GM08714 (cell line): ENCODE measurements around the gene UNC79.

ENCODE experiments used
- H3K4me3 ChIP-seq: fragments of 200-500 bp; sonication (Bioruptor generic); 2 replicates; pipeline ENCODE4 v1.5.1; 2014; ENCODE audit warnings: mild to moderate bottlenecking, low read length, inconsistent platforms
- ZNF274 ChIP-seq: IDR thresholded peaks from 2 replicates; pipeline ENCODE4 v1.6.1; 2012; ENCODE audit warnings: mild to moderate bottlenecking, low read depth, low read length

The UNC79 gene

DNA sequence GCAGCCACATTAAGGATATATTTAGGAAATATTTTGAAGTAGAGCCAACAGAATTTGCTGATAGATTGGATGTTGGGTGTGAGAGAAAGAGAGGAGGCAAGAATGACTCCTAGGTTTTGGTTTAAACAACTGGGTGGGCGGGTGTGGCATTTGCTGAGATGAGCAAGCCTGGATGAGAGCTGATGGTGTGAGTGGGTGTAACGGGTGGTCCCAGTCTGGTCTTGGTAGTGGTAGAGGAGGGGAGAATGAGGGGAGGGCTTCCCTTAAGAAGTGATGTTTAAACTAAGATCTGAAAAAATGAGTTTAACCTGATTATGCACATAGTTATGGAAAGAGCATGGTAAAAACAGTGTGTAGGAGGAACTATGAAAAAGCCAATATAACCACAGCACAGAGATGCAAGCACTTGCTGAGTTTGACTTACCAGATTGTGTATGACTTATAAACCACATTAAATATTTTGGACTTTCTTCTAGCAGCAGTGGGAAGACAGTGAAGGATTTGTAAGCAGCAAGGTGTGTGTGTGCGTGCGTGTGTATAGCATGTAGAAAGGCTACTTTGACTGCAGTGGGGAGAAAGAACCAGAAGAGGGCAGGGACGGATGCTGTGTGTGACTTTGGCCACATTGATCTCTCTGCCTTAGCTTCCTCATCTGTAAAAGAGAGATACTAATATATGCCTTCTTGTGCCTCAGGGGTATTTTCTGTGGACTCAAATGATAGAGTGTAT is 217.9 kb downstream of the UNC79 start:
- no peak overlapping the region for H3K4me3 ChIP-seq
- no peak for TF ChIP-seq ZNF274

GRCh38 chr14:93654599-93654998 is 223.9 kb downstream of the UNC79 start:
- H3K4me3 ChIP-seq: no peak overlapping the region
- no peak for TF ChIP-seq ZNF274

DNA sequence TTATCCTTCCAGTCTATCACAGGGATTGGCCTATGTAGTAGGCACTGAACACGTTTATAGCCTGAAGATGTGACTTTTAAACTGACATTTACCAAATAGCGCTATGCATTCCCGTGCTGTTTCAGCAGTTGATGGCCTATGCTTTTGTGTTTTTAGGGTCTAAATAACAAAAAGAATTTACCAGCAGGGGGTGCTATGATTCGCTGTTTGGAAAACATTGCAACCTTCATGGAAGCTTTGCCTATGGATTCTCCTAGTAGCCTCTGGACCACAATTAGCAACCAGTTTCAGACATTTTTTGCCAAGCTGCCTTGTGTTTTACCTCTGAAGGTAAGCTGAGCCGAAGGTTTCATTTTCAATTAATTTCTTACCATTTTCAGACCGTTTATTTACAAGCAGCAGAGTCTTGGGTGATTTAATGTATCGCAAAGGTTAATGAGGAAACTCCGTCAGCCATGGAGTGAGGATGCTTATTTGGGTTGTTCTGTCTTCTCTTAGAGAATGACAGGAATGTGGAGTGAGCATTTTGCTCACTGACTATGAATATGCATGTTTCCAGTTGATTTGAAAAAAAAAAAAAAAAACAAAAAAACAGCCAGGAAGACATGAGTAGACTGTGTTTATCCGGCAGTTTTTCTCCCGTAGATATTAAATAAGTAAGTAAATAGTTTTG is 224.5 kb downstream of the UNC79 start:
- no peak for TF ChIP-seq ZNF274
- H3K4me3 ChIP-seq: no peak overlapping the region

DNA sequence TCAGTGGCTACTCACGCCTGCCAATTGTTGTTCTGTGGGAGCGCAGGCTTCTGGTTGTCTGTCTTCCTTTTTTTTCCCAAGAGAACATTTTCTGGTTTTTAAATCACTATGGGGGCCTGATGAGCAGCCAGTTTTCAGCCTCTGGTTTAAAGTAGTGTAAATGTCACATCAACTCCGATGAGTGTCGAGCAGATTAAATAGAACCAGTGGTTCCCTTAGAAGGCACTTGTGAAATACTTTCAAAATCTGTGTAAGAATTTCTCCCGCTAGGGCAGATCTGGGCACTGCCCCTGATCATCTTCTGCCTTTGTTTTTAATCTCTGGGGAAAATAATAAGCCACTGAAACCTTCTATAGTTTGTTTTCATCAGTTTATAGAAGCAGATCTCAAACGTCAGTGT is 227.1 kb downstream of the UNC79 start:
- TF ChIP-seq ZNF274: no peak
- no peak overlapping the region for H3K4me3 ChIP-seq

DNA sequence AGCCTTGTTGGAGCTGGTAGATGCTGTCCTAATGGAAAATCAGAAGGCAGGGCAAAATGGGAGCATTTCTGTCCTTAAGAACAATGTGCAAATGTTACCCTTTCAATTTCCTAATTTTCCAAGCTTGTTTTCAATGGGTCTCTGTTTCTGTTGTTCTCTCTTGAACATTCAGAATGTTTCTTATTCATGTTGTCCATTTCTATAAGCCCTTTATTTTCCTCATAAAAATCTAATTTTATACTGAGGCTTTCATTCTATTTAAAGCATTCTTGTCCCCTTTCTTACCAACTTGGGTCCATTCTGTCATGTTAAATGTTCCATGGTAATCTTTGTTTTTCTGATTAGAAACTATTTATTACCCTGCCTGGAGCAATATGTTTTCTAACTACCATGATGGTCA is 232.6 kb downstream of the UNC79 start:
- H3K4me3 ChIP-seq: no peak overlapping the region
- no peak for TF ChIP-seq ZNF274

- no peak for TF ChIP-seq ZNF274
- no peak overlapping the region for H3K4me3 ChIP-seq
Observed at GRCh38 chr14:93665169-93665568, 234.4 kb downstream of the UNC79 start.

DNA sequence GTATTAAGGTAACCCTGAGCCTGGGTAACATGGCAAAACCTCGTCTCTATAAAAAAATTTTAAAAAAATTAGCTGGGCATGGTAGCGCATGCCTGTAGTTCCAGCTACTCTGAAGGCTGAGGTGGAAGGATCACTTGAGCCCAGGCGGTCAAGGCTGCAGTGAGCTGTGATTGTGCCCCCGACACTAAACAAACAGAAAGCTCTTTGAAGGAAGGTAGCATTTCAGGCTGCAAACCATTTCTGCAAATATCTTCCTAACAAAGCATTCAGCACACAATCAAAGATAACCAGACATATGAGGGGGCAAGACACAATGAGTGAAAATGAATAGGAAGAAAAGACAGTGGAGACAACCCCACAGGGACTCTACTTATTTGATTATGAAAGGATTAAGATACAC is 238.9 kb downstream of the UNC79 start:
- no peak overlapping the region for H3K4me3 ChIP-seq
- no peak for TF ChIP-seq ZNF274

DNA sequence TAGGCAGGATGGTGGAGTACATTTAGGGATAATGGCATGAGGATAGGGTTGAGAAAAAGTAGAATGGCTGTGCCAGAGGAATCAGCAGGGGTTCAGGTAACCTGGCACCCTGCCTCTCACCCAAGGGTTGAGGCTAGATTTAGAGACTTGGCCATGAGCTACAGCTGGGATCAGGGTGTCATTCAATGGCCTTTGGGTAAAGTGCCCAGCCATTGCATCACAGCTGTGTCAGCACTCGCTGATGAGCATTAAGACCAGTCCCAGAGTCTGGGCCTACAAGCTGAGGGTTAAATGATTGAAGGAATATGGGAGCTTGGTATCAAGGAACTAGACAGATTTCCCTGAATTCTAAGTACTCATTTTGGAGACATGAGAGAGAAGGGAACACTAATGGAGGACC is 243.6 kb downstream of the UNC79 start:
- no peak overlapping the region for H3K4me3 ChIP-seq
- TF ChIP-seq ZNF274: no peak

DNA sequence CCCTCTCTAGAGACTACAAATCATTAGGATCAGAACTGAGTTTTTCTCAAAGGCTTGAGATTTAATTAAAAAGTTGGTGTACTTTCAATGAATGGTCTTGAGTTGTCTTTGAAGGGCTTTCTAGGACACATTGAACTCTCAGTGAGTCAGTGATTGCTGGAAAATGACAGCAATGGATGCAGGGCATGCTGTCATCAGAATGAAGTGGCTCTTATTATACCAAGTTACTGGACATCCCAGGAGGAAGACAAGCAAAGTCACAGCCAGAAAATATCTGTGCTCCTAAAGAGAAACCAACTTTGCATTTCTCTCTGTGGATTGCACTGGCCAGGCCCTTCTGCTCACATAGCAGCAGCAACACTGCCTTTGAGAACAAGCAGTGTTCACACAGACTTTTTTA is 244.9 kb downstream of the UNC79 start:
- no peak for TF ChIP-seq ZNF274

GRCh38 chr14:93676416-93676958 is 245.7 kb downstream of the UNC79 start:
- TF ChIP-seq ZNF274: no peak
- no peak overlapping the region for H3K4me3 ChIP-seq

More for the DNA sequence above, 244.9 kb downstream of the UNC79 start:
- H3K4me3 ChIP-seq: no peak overlapping the region

DNA sequence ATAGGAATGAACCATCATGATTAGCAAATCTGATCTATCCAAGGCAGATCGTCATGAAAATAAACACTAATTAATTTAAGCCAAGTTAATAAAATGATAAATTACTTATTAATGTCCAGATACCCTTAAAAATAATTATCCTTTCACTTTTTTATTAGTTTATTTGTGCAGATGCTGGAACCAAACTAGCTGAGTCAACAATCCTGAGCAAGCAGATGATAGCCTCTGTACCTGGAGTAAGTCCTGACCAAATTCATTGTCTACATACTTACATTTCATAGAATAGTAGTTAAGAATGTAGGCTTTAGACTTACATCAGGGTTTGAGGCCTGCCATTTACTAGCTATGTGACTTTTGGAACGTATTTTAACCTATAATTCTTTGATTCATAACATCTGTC is 251.7 kb downstream of the UNC79 start:
- H3K4me3 ChIP-seq: no peak overlapping the region
- TF ChIP-seq ZNF274: no peak

DNA sequence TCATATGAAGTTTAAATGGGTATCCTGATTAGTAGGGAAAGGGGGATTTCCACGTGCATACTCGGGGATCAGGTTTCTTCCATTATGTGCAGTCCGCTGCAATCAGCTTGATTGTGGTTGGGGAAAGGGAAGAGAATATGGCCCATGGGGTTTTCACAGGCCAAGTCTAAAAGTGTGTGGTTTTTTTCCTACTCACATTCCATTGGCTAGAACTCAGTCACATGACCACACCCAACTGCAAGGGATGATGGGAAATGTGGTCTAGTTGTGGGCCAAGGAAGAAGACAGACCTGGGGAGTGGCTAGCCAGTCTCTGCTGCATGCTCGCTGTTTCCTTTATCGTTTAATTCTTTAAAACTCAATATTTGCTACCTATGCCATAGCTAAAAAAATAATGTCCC is 252.5 kb downstream of the UNC79 start:
- H3K4me3 ChIP-seq: no peak overlapping the region
- no peak for TF ChIP-seq ZNF274

DNA sequence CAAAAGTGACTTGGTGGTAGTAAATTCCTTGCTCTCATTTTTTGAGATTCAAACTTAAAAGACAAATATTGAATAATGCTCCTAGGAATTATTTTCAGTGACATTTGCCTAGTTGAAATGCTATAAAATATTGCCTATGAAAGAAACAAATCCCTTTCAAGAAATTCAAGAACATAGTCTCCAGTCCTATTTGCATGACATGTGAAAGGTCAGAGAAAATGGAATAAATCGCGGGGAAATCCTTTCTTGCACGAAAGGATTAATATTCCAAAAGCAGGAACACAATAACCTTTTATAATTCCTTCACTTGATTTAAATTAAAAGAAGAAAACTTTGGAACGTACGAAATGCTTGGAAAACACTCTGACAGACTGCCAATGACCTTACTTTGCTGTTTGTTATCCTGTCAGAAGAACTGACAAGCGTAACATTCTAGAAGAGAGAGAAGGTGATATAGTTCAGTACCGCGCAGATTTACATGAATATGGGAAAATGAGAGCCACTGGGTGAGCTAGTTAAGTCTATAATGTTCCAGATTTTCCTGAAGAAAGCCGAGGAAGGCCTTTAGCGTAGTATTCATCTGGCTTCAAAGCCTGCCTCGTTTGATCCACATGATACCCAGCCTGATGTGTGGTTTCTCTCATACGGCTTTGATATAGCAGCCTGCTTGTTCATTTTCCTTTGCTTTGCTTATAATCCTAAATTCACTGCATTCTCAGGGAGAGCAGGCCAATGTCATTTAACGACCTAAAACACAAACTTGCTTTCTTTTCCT is 254.6 kb downstream of the UNC79 start:
- no peak overlapping the region for H3K4me3 ChIP-seq
- TF ChIP-seq ZNF274: no peak

- no peak overlapping the region for H3K4me3 ChIP-seq
- no peak for TF ChIP-seq ZNF274
Observed at GRCh38 chr14:93686268-93686667, 255.5 kb downstream of the UNC79 start.

- no peak overlapping the region for H3K4me3 ChIP-seq
- TF ChIP-seq ZNF274: no peak
Observed at GRCh38 chr14:93688239-93688666, 257.5 kb downstream of the UNC79 start.

DNA sequence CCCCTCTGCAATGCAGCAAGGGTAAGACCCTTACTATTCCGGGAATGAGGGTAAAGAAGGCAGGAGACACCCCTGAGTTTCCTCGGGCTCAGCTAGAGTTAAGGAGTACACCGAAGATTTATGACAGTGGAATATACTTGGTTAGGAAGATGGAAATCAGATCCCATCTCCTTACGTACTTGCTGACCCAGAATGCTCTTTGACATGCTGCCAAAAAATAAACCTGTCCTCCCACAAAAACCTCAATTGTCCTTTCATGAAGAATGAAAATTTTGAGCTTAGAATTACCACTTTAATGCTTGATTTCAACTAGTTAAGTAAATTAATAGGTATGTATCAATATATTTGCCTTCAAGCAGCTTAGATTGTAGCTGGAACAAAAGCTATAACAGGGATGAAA is 258.1 kb downstream of the UNC79 start:
- no peak overlapping the region for H3K4me3 ChIP-seq

More for the DNA sequence above, 258.1 kb downstream of the UNC79 start:
- TF ChIP-seq ZNF274: no peak
